ENCODE results near the gene WWOX. TPM values are rescaled to one million over a fixed set of nuclear protein-coding genes. Genes with fewer than 3 reads are reported as not detected.

Gene WWOX
- total RNA-seq, 1 experiment from 2014 or later, result 15.6 TPM

DNA sequence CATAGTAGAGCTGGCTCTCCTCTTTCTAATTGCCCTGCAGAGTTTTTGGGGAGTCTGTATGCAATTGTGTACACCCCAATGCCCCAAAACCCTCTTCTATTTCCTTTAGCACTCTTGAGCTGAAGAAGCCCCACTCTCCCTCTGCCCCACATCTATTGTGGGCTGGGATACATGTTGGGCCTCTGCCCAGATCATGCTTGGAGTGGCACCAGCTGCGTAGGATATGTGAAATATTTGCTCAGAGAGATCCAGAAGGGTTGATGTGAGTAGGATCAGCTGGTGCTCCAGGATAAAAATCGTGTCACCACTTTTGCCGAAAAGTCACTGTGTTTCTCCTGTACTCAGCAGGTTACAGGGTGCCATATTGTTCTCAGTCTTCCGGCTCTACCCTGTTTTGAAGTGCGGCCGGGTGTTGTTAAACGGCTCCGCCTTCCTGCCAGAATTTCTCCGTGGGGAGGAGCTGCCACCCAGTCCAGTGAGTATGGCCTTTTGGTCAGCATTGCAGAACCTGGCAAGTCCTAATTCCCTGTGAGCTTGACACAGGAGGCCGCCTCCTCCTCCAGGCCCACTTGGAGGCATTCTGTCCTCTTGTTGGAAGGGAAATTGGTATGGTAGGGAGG, 664.5 kb downstream of the WWOX start:
- H3K27ac ChIP-seq (ENCODE audit: insufficient read length, low read depth, low read length), result no peak overlapping the region
- no peaks in the 10 kb centered on the region for H3K9me3 ChIP-seq (ENCODE audit: control insufficient read depth, low read depth, low read length)
- no peaks in the 10 kb centered on the region; the same call in 1 of the 2 replicates for H3K4me1 ChIP-seq (ENCODE audit: insufficient read depth, low read length)
- no peak overlapping the region for H4K5ac ChIP-seq (ENCODE audit: insufficient read length, low read depth, low read length)
- H2BK15ac ChIP-seq (ENCODE audit: low read depth, low read length), result no peak overlapping the region
- H3K23ac ChIP-seq (ENCODE audit: insufficient read length, low read depth, low read length), result no peak overlapping the region
- Mint-ChIP-seq H3K4me3 (no peak overlapping the region), H3K27me3 (ENCODE audit: low read depth) (peaks cover 2% of the 10 kb centered on the region; the same call in 1 of the 2 replicates), H3K4me1 (peaks cover 7 to 14% of the 10 kb centered on the region in 2 experiments), H3K27ac (no peak overlapping the region), H3K9me3 (no peaks in the 10 kb centered on the region), H3K36me3 (ENCODE audit: insufficient read depth in 1 of 3, low read depth in 3 of 3) (no peaks in the 10 kb centered on the region)
- H2BK20ac ChIP-seq (ENCODE audit: low read depth, low read length, poor library complexity, severe bottlenecking), result no peak overlapping the region
- H3K9ac ChIP-seq (ENCODE audit: extremely low read depth, insufficient read length, low read length), result no peak overlapping the region
- TF ChIP-seq, protein P1, sequence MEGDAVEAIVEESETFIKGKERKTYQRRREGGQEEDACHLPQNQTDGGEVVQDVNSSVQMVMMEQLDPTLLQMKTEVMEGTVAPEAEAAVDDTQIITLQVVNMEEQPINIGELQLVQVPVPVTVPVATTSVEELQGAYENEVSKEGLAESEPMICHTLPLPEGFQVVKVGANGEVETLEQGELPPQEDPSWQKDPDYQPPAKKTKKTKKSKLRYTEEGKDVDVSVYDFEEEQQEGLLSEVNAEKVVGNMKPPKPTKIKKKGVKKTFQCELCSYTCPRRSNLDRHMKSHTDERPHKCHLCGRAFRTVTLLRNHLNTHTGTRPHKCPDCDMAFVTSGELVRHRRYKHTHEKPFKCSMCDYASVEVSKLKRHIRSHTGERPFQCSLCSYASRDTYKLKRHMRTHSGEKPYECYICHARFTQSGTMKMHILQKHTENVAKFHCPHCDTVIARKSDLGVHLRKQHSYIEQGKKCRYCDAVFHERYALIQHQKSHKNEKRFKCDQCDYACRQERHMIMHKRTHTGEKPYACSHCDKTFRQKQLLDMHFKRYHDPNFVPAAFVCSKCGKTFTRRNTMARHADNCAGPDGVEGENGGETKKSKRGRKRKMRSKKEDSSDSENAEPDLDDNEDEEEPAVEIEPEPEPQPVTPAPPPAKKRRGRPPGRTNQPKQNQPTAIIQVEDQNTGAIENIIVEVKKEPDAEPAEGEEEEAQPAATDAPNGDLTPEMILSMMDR (conservative IDR thresholded peaks at IDR 0.05), result no peak
- H3K23me2 ChIP-seq (ENCODE audit: insufficient read length, low read depth, low read length, poor library complexity, severe bottlenecking), result no peaks in the 10 kb centered on the region
- no peaks in the 10 kb centered on the region for H3K79me1 ChIP-seq (ENCODE audit: insufficient read depth, low read depth, low read length, poor library complexity, severe bottlenecking)
- H2BK12ac ChIP-seq (ENCODE audit: insufficient read length, low read depth, low read length), result no peak overlapping the region
- H3K18ac ChIP-seq (ENCODE audit: insufficient read length, low read depth, low read length), result no peak overlapping the region
- H4K20me1 ChIP-seq (ENCODE audit: control insufficient read depth, insufficient read depth, insufficient read length), result no peaks in the 10 kb centered on the region
- no peaks in the 10 kb centered on the region for H3K27me3 ChIP-seq (ENCODE audit: insufficient read depth, low read length)
- no peak overlapping the region for H4K8ac ChIP-seq (replicated peaks; ENCODE audit: insufficient read length, low read depth, low read length)
- no CpG with 5 or more reads among the region's 10 CpGs for WGBS (ENCODE audit: extremely low coverage, insufficient read length, low lambda C conversion rate)
- H2AK5ac ChIP-seq (ENCODE audit: insufficient read length, low read length), result no peak overlapping the region
- no peak overlapping the region for H2BK120ac ChIP-seq (ENCODE audit: low read depth, low read length, poor library complexity, severe bottlenecking)
- H2AFZ ChIP-seq (ENCODE audit: low read length), result no peak overlapping the region
- H3K79me2 ChIP-seq (ENCODE audit: insufficient read depth, low read length), result no peaks in the 10 kb centered on the region
- H3K4ac ChIP-seq (ENCODE audit: low read depth, low read length), result no peak overlapping the region
- no peak for DNase-seq
- no peak overlapping the region for H4K91ac ChIP-seq (ENCODE audit: insufficient read length, low read depth, low read length)
- no peak overlapping the region for H2BK5ac ChIP-seq (ENCODE audit: insufficient read length, low read length)
- H3K4me2 ChIP-seq (ENCODE audit: insufficient read depth, insufficient read length, low read length), result no peak overlapping the region
- H3T11ph ChIP-seq (ENCODE audit: low read length), result no peak overlapping the region
- no peak overlapping the region for H3K56ac ChIP-seq (ENCODE audit: insufficient read length, low read depth, low read length)
- H3K14ac ChIP-seq (ENCODE audit: insufficient read depth, low read length), result no peak overlapping the region
